ENCODE measurements around the gene ORAI2.

DNA sequence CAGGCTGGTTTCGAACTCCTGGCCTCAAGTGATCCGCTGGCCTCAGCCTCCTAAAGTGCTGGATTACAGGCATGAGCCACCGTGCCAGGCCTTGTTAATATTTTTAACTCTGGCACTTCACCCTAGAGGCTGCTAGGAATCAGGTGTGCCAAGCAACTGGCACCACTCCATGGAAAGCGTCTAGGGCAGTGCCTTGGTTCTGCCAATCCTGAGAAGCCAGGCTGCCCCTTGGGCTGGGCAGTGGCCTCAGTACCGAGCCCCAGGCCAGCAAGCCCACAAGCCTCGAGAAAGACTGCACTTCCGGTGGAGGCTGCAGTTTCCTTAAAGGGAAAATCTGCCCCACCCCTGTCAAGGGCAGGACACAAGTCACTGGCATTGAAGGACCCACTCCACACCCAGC, 19.9 kb downstream of the ORAI2 start:
- no peak for TF ChIP-seq EZH2phosphoT487 (IDR thresholded peaks at IDR 0.05; ENCODE audit: borderline replicate concordance, low read depth)
- TF ChIP-seq, protein P1, sequence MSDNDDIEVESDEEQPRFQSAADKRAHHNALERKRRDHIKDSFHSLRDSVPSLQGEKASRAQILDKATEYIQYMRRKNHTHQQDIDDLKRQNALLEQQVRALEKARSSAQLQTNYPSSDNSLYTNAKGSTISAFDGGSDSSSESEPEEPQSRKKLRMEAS (IDR thresholded peaks at IDR 0.05; ENCODE audit: low read depth) = no peak
- TF ChIP-seq, protein P2, sequence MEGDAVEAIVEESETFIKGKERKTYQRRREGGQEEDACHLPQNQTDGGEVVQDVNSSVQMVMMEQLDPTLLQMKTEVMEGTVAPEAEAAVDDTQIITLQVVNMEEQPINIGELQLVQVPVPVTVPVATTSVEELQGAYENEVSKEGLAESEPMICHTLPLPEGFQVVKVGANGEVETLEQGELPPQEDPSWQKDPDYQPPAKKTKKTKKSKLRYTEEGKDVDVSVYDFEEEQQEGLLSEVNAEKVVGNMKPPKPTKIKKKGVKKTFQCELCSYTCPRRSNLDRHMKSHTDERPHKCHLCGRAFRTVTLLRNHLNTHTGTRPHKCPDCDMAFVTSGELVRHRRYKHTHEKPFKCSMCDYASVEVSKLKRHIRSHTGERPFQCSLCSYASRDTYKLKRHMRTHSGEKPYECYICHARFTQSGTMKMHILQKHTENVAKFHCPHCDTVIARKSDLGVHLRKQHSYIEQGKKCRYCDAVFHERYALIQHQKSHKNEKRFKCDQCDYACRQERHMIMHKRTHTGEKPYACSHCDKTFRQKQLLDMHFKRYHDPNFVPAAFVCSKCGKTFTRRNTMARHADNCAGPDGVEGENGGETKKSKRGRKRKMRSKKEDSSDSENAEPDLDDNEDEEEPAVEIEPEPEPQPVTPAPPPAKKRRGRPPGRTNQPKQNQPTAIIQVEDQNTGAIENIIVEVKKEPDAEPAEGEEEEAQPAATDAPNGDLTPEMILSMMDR (IDR thresholded peaks at IDR 0.05) = no peak

Data from SK-N-SH (cell line).